Liver (tissue), 9 donors: Measurements from ENCODE around the gene DIPK1A. TPM values are rescaled to one million over a fixed set of nuclear protein-coding genes. Genes with fewer than 3 reads are reported as not detected.

Source experiments
- DNase-seq: peaks from one replicate; pipeline ENCODE4 v3.0.0-alpha.2; 2017; ENCODE audit warnings: low spot score
- H3K27ac ChIP-seq, 2 donors: one replicate each; pipeline ENCODE4 v1.7.0; 2013; ENCODE audit warnings: inconsistent platforms in 2 of 2, low read length in 2 of 2, control low read depth in 1 of 2, low read depth in 1 of 2, mild to moderate bottlenecking in 1 of 2
- H3K27me3 ChIP-seq, 4 donors: one replicate each; pipeline versions ENCODE4 v1.6.1 to v1.7.0; 2013; ENCODE audit warnings: low read length in 3 of 4, inconsistent platforms in 1 of 4, mild to moderate bottlenecking in 1 of 4, moderate library complexity in 1 of 4; ENCODE audit not compliant: control insufficient read depth in 4 of 4, insufficient read depth in 4 of 4
- H3K36me3 ChIP-seq, 4 donors: one replicate each; pipeline versions ENCODE4 v1.6.1 to v1.7.0; 2013; ENCODE audit warnings: low read length in 3 of 4, mild to moderate bottlenecking in 3 of 4, low read depth in 1 of 4, moderate library complexity in 1 of 4; ENCODE audit not compliant: control insufficient read depth in 4 of 4, insufficient read depth in 3 of 4
- H3K4me1 ChIP-seq, 4 donors: one replicate each; pipeline versions ENCODE4 v1.6.1 to v1.7.0; 2013; ENCODE audit warnings: low read length in 3 of 4, mild to moderate bottlenecking in 3 of 4, moderate library complexity in 1 of 4; ENCODE audit not compliant: control insufficient read depth in 4 of 4, insufficient read depth in 4 of 4
- H3K4me3 ChIP-seq, 3 donors: one replicate each; pipeline versions ENCODE4 v1.6.1 to v1.7.0; 2013; ENCODE audit warnings: low read length in 3 of 3, control low read depth in 1 of 3, low read depth in 1 of 3, mild to moderate bottlenecking in 1 of 3
- H3K9ac ChIP-seq, 2 donors: one replicate each; pipeline ENCODE4 v1.7.0; 2013; ENCODE audit warnings: low read length in 2 of 2, mild to moderate bottlenecking in 2 of 2, moderate library complexity in 2 of 2, control low read depth in 1 of 2, low read depth in 1 of 2
- H3K9me3 ChIP-seq, 4 donors: one replicate each; pipeline versions ENCODE4 v1.6.1 to v1.7.0; 2013; ENCODE audit warnings: low read length in 3 of 4; ENCODE audit not compliant: control insufficient read depth in 4 of 4
- ATF3 ChIP-seq: IDR thresholded peaks from 2 replicates; pipeline ENCODE4 v1.6.1; 2016; ENCODE audit warnings: antibody characterized with exemption
- CTCF ChIP-seq: fragments of 150-350 bp; IDR thresholded peaks from 2 replicates; pipeline ENCODE4 v1.5.1; 2017; ENCODE audit warnings: improper control_type of control experiment, low read depth, low read length; ENCODE audit not compliant: missing input control
- EGR1 ChIP-seq, 2 donors: IDR thresholded peaks; 2 replicates each; pipeline ENCODE4 v1.6.1; 2016 to 2018; ENCODE audit warnings: antibody characterized with exemption in 2 of 2, low read depth in 2 of 2
- FOXA1 ChIP-seq: IDR thresholded peaks from 2 replicates; pipeline ENCODE4 v1.6.1; 2016; ENCODE audit warnings: antibody characterized with exemption
- FOXA2 ChIP-seq: IDR thresholded peaks from 2 replicates; pipeline ENCODE4 v1.6.1; 2016; ENCODE audit warnings: antibody characterized with exemption
- GABPA ChIP-seq, 2 donors: IDR thresholded peaks in 1 of 2; conservative IDR thresholded peaks in 1 of 2; 2 replicates each; pipeline ENCODE4 v1.6.1; 2016; ENCODE audit warnings: antibody characterized with exemption in 2 of 2, mild to moderate bottlenecking in 1 of 2, moderate library complexity in 1 of 2
- HNF4A ChIP-seq, 2 donors: conservative IDR thresholded peaks; 2 replicates each; pipeline ENCODE4 v1.6.1; 2016; ENCODE audit warnings: antibody characterized with exemption in 2 of 2, mild to moderate bottlenecking in 2 of 2
- JUND ChIP-seq, 2 donors: IDR thresholded peaks; 2 replicates each; pipeline ENCODE4 v1.6.1; 2016; ENCODE audit warnings: antibody characterized with exemption in 2 of 2
- MAX ChIP-seq: IDR thresholded peaks from 2 replicates; pipeline ENCODE4 v1.6.1; 2016; ENCODE audit warnings: antibody characterized with exemption
- NR2F2 ChIP-seq: IDR thresholded peaks from 2 replicates; pipeline ENCODE4 v1.6.1; 2016; ENCODE audit warnings: antibody characterized with exemption
- RAD21 ChIP-seq, 2 donors: IDR thresholded peaks; 2 replicates each; pipeline ENCODE4 v1.6.1; 2016; ENCODE audit warnings: antibody characterized with exemption in 2 of 2, mild to moderate bottlenecking in 2 of 2
- REST ChIP-seq: IDR thresholded peaks from 2 replicates; pipeline ENCODE4 v1.6.1; 2016; ENCODE audit warnings: antibody characterized with exemption, mild to moderate bottlenecking
- RXRA ChIP-seq, 2 donors: IDR thresholded peaks; 2 replicates each; pipeline ENCODE4 v1.6.1; 2017 to 2018; ENCODE audit warnings: antibody characterized with exemption in 2 of 2, mild to moderate bottlenecking in 1 of 2
- TAF1 ChIP-seq: conservative IDR thresholded peaks from 2 replicates; pipeline ENCODE4 v1.6.1; 2016; ENCODE audit warnings: antibody characterized with exemption, mild to moderate bottlenecking
- YY1 ChIP-seq: IDR thresholded peaks from 2 replicates; pipeline ENCODE4 v1.6.1; 2016; ENCODE audit warnings: antibody characterized with exemption, mild to moderate bottlenecking
- ZBTB33 ChIP-seq: IDR thresholded peaks from 2 replicates; pipeline ENCODE4 v1.6.1; 2016; ENCODE audit warnings: antibody characterized with exemption
- WGBS: extraction: QIAGEN DNeasy Blood & Tissue Kit; methylation state at CpG from one replicate; pipeline ENCODE4 v1.1.7; 2013; 5-methylcytosine and 5-hydroxymethylcytosine counted together
- polyA plus RNA-seq, 2 donors: library from polyadenylated mRNA; stranded (reverse) in 1 of 2; unstranded in 1 of 2; fragments of 200-250 nt in 1 of 2; fragments of >200 nt in 1 of 2; fragmentation: Nextera tagmentation in 1 of 2; extraction: Ambion mirVana in 1 of 2; gene quantifications; one replicate each; pipeline versions ENCODE4 v1.2.1 to v1.2.3, GENCODE V29; 2013 to 2015
- total RNA-seq, 2 donors: library from RNA; depleted of rRNA; stranded (reverse); fragments of >200 nt; gene quantifications; one replicate each; pipeline ENCODE4 v1.2.3, GENCODE V29; 2014
- donor health status: healthy.
- donor health status: healthy.
- donor health status: healthy.
- donor health status: healthy.
- donor health status: healthy.

Gene DIPK1A
- total and polyA plus RNA-seq, 4 donors = 7.9 to 11.6 (median 10.2) TPM

- Histone ChIP-seq H3K36me3 (no peaks in the 10 kb centered on the region), H3K4me3 (no peak overlapping the region), H3K27ac (no peak overlapping the region), H3K9me3 (no peaks in the 10 kb centered on the region), H3K9ac (no peak overlapping the region), H3K4me1 (peaks cover 2 to 12% (median 8%) of the 10 kb centered on the region in 4 donors), H3K27me3 (no peaks in the 10 kb centered on the region)
- TF ChIP-seq HNF4A (conservative IDR thresholded peaks at IDR 0.05) = no peak
- TF ChIP-seq RXRA (IDR thresholded peaks at IDR 0.05) = no peak
- TF ChIP-seq GABPA (IDR thresholded peaks at IDR 0.05 in 1 of 2, conservative IDR thresholded peaks at IDR 0.05 in 1 of 2) = no peak
- no peak for TF ChIP-seq TAF1
- TF ChIP-seq REST = no peak
- no peak for TF ChIP-seq NR2F2
- TF ChIP-seq RAD21 (IDR thresholded peaks at IDR 0.05) = no peak
- no peak for TF ChIP-seq EGR1 (IDR thresholded peaks at IDR 0.05; ENCODE audit: low read depth in 2 of 2)
- TF ChIP-seq CTCF = no peak
- TF ChIP-seq ZBTB33 = no peak
- no peak for TF ChIP-seq JUND (IDR thresholded peaks at IDR 0.05)
- TF ChIP-seq MAX = no peak
- TF ChIP-seq FOXA1 = no peak
- no peak for TF ChIP-seq FOXA2
- WGBS = 97% methylated on average over 4 of the region's 4 CpGs
- DNase-seq = no peak
These were observed 106.0 kb downstream of the DIPK1A start for GRCh38 chr1:92855236-92855635.

- Histone ChIP-seq H3K4me3 (no peak overlapping the region), H3K4me1 (peaks cover 2 to 12% (median 8%) of the 10 kb centered on the region in 4 donors), H3K9ac (no peak overlapping the region), H3K9me3 (no peaks in the 10 kb centered on the region), H3K27me3 (no peaks in the 10 kb centered on the region), H3K27ac (no peak overlapping the region), H3K36me3 (no peaks in the 10 kb centered on the region)
- no peak for DNase-seq
- no peak for TF ChIP-seq FOXA1
- no peak for TF ChIP-seq HNF4A (conservative IDR thresholded peaks at IDR 0.05)
- no peak for TF ChIP-seq TAF1
- no peak for TF ChIP-seq GABPA (IDR thresholded peaks at IDR 0.05 in 1 of 2, conservative IDR thresholded peaks at IDR 0.05 in 1 of 2)
- no peak for TF ChIP-seq NR2F2
- no peak for TF ChIP-seq YY1
- TF ChIP-seq REST = no peak
- no peak for TF ChIP-seq ATF3
- TF ChIP-seq EGR1 (IDR thresholded peaks at IDR 0.05; ENCODE audit: low read depth in 2 of 2) = no peak
These were observed 107.0 kb downstream of the DIPK1A start for GRCh38 chr1:92854101-92854785.
